Activated T-cell treated with anti-CD3 and anti-CD28 coated beads for 1 hour (primary cell): ENCODE results near the gene DRD2.

Experiments
- DNase-seq: peaks from one replicate; pipeline ENCODE4 v3.0.0-alpha.2; 2020; ENCODE audit warnings: low read depth

Gene DRD2

GRCh38 chr11:113398669-113399430, 76.3 kb downstream of the DRD2 start:
- DNase-seq = no peak

DNA sequence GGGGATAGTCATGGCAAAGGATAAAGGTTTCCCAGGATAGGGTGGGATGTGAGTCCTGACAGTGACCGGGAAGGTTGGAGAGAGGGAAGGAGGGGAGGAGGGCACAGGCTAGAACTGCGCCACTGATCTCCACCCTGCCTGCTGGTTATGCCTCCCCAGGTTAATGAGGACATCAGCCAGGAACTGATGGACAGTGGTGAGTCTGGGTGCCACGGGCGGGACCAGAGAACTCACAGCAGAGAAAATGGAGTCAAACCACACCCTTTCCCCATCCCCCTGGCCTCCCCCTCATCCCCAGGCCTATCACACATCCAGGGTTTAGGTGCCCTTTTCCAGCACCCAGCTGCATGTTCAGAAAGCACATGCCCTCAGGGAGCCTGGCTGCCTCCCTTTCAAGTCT, 77.4 kb downstream of the DRD2 start:
- no peak for DNase-seq

GRCh38 chr11:113397212-113397611, 78.0 kb downstream of the DRD2 start:
- no peak for DNase-seq

GRCh38 chr11:113396690-113397089, 78.5 kb downstream of the DRD2 start:
- no peak for DNase-seq

- no peak for DNase-seq
Observed at GRCh38 chr11:113395782-113396336, 79.3 kb downstream of the DRD2 start.

- DNase-seq = no peak
Observed at GRCh38 chr11:113394919-113395318, 80.3 kb downstream of the DRD2 start.

GRCh38 chr11:113393501-113393985, 81.7 kb downstream of the DRD2 start:
- DNase-seq = no peak

DNA sequence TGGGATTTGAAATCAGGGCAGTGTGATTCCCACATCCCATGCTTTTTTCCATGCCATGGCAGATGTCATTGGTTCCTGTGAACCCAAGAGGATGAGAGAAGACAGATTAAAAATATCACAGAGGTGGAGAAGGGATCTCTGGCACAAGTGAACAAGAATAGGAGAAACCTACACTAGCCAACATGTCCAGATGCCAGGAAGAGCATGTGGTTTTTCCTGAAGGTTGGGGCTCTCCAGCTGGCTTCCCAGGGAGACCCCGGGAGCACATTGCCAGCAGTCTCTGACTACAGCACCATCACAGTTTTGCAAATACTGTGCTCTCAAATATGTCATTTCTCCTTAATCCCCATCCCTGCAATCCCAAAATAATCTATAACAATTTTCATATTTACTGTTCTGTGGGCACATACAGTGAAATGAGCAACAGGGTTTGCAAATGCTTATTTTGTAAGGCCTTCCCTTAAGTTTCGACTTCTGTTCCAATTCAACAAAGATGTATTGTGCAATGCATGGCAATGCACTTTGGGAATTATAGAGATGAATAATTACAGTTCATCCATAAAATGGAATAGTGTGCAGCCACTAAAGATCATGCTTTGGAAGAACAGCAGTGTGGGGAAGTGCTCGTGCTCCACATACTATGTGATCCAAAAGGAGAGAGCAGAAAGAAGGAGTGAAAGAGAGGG, 82.8 kb downstream of the DRD2 start:
- no peak for DNase-seq

GRCh38 chr11:113389272-113389671, 85.9 kb downstream of the DRD2 start:
- no peak for DNase-seq

DNA sequence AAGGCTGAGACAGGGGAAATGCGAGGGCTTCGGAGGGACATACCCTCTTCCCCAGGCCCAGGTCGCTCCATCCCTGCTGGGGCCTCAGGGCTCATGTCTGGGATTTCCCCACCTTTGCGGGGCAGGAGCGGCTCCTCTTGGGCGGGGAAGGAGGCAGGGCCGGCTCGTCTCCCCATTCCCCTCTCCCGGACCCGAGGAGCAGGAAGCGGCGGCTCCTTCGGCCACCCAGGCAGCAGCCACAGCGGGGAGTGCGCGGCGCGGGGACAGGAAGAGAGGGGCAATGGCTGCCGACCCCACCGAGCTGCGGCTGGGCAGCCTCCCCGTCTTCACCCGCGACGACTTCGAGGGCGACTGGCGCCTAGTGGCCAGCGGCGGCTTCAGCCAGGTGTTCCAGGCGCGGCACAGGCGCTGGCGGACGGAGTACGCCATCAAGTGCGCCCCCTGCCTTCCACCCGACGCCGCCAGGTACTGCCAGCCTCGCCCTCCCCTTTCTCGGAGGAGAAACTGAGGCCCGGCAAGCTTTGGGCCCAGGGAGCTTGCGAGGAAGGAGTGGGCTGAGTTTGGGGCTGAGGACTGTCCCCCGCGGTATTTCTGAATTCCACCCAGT, 87.5 kb downstream of the DRD2 start, which contains the start of gene ANKK1:
TSS of gene ANKK1 (plus strand) at position 175 of the 607 bp plus-strand sequence. CDS start at position 281, 106 bp downstream.
- no peak for DNase-seq

GRCh38 chr11:113386866-113387265, 88.3 kb downstream of the DRD2 start:
- no peak for DNase-seq

- DNase-seq = no peak
Observed at GRCh38 chr11:113385749-113386148, 89.4 kb downstream of the DRD2 start.

DNA sequence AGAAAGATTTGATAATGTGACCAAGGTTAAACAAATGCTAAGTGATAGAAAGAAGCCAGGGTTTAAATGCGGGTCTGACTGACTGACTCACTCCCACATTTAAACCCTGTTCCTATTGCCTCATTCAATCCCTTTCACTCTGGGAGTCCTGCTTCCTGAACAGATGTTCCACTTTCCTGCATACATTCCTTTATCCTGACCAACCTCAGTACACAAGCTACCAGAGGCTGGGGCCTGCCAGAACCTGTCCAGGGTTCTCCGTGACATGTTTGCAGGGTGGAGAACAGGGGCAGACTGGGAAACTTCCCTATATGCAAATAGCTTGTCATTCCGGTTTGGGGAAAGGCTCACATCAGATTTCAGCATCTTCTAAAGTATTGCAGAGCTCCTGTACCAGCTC, 90.6 kb downstream of the DRD2 start:
- no peak for DNase-seq

DNA sequence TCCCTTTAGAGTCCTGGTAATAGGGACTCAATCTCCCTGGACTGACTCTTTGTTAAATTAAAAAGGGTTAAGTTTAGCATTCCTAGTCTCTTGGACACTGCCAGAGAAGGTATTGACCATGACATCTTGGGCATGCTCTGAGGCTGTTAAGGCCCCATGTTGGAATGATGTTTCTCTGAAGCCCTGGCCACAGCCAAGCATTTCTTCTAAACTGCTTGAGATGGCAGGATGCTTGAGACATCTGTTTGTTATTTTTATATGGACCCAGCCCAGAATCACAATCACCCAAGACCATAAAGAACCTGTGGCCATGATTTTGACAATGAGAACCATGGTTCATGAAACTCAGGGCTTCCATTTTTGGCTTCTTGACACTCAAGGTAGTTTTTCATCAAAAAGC, 93.1 kb downstream of the DRD2 start:
- DNase-seq = no peak

DNA sequence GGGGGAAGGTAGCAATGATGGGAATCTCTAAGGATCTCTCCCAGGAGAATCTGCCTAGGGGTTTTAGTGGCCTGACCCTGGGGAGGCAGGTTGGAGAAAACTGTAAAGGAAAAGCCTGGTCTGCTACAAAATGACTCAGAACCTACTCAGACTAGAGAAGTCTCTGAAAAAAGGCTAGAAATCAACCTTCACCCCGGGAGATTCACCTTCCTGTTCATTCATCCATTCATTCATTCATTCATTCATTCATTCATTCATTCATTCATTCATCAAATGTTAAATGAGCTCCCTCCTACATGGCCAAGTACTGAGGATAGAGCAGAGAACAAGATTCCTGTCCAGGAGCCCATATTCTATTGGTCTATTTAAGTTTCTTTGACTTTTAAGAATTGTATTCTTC, 96.5 kb downstream of the DRD2 start:
- DNase-seq = no peak

GRCh38 chr11:113377681-113378412, 97.4 kb downstream of the DRD2 start:
- DNase-seq = no peak

DNA sequence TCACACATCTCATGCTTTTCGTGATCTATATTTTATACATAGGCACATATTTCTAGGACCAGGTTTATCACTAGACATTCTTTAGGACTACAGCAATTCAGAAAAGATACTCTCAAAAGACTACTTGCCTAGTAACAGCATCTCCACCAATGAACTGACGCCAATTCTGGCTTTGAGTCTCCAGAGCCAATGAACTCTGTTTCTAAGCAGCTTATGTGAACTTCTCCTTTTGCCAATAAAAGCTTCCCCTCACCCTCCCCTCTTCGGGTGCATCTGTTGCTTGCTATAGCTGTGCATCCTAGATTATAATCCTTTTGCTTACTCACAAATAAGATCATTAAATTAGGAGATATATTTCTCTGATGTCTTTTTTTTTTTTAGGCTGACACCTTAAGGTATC, 99.0 kb downstream of the DRD2 start:
- no peak for DNase-seq

DNA sequence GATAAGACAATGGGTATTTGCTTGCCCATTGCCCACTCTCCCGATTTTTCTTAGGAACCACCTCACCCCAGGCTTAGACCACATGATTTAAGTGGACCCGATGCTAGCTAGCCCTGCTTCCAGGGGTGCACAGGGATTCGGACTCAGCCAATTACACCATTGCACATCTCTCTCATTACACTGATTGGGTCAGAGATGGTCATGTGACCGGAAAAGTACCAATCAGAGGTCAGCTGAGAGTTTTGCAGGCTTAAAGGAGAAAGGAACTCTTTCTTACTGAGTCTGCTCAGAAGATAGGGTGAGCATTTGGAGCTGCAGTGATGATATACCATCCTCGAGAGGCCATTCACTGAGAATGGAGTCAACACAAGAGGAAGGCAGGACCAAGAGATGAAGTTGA, 99.8 kb downstream of the DRD2 start:
- no peak for DNase-seq

- no peak for DNase-seq
Observed at GRCh38 chr11:113373981-113374560, 101.1 kb downstream of the DRD2 start.

GRCh38 chr11:113373306-113373705, 101.9 kb downstream of the DRD2 start:
- DNase-seq = no peak

DNA sequence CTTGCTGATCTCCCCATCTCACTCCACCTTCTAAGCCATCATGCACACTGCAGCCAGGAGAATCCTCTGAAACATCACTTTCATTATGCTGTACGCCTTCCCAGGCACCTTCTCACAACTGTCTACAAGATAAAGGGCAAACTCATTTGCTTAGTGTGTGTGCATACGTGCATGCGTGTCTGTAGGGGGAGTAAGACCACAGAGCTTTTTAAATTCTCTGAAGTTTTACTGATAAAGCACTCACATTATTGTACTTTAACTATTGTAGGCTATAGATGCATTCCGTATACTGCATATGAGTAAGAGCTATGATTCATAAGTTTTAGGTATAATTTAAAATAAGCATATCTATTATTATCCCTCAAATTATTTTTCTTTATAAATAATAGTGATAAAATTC, 102.9 kb downstream of the DRD2 start:
- no peak for DNase-seq

DNA sequence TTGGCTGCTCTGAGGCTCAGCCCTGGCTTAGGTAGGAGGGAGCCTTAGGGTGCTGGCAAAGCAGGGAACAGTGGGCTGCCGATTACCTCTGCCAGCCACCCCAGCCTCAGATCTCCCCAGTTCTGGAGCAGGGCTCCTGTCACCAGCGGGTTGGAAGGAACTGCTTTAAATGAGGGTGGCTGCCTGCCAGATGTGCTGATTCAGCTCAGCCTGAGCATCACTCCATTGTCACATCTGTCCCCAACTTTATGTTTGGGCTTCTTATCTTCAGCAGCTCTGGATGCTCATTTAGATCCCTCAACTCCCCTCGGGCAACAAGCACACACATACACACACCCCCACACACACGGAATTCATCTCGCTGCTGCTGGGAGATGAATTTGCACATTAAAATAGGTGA, 104.6 kb downstream of the DRD2 start:
- no peak for DNase-seq
